Measurements from ENCODE around the gene GZF1. TPM values are rescaled to one million over a fixed set of nuclear protein-coding genes. Genes with fewer than 3 reads are reported as not detected.

GZF1 gene
- total and polyA plus RNA-seq, 4 donors = 5.3 to 17.8 (median 14.6) TPM

GRCh38 chr20:23401051-23401450, 39.1 kb downstream of the GZF1 start:
- peaks cover 0 to 10% (median 7%) of the 10 kb centered on the region in 5 donors for H3K4me1 ChIP-seq (ENCODE audit: control insufficient read depth in 5 of 5, insufficient read depth in 5 of 5, low read length in 5 of 5)
- DNase-seq (no peak), ATAC-seq (ENCODE audit: insufficient read depth, low FRiP score) (no peak)
- 91 to 95% methylated on average over 5 of the region's 5 CpGs for WGBS, 2 donors
- H3K9ac ChIP-seq (ENCODE audit: insufficient read depth in 1 of 2, low read length in 2 of 2) = no peak overlapping the region
- H3K4me3 ChIP-seq = no peak overlapping the region
- H3K9me3 ChIP-seq (ENCODE audit: control insufficient read depth in 4 of 4, insufficient read depth in 3 of 4, low read length in 3 of 4) = no peaks in the 10 kb centered on the region
- TF ChIP-seq CTCF (IDR thresholded peaks at IDR 0.05; ENCODE audit: control extremely low read depth, extremely low read depth) = no peak
- peak overlapping the region in 1 of 2 donors; percentile 49 for H3K27ac ChIP-seq (ENCODE audit: low read depth in 1 of 2, low read length in 1 of 2)
- no peaks in the 10 kb centered on the region for H3K27me3 ChIP-seq (ENCODE audit: control insufficient read depth in 3 of 3, insufficient read depth in 3 of 3, low read length in 2 of 3)
- peaks cover 0 to 7% (median 4%) of the 10 kb centered on the region in 4 donors for H3K36me3 ChIP-seq (ENCODE audit: control insufficient read depth in 4 of 4, insufficient read depth in 4 of 4, low read length in 4 of 4)

GRCh38 chr20:23403751-23404150, 41.8 kb downstream of the GZF1 start:
- Histone ChIP-seq H3K27me3 (ENCODE audit: control insufficient read depth in 3 of 3, insufficient read depth in 3 of 3, low read length in 2 of 3) (no peaks in the 10 kb centered on the region), H3K4me3 (no peak overlapping the region), H3K9me3 (ENCODE audit: control insufficient read depth in 4 of 4, insufficient read depth in 3 of 4, low read length in 3 of 4) (no peaks in the 10 kb centered on the region), H3K9ac (ENCODE audit: insufficient read depth in 1 of 2, low read length in 2 of 2) (no peak overlapping the region), H3K4me1 (ENCODE audit: control insufficient read depth in 5 of 5, insufficient read depth in 5 of 5, low read length in 5 of 5) (peaks cover 0 to 15% (median 8%) of the 10 kb centered on the region in 5 donors), H3K36me3 (ENCODE audit: control insufficient read depth in 4 of 4, insufficient read depth in 4 of 4, low read length in 4 of 4) (peaks cover 0 to 7% (median 3%) of the 10 kb centered on the region in 4 donors), H3K27ac (ENCODE audit: low read depth in 1 of 2, low read length in 1 of 2) (no peak overlapping the region)
- DNase-seq = peak in 2 of 3 donors; percentile 8 to 22
- no peak for TF ChIP-seq CTCF (IDR thresholded peaks at IDR 0.05; ENCODE audit: control extremely low read depth, extremely low read depth)
- 48 to 69% methylated on average over 5 of the region's 5 CpGs for WGBS, 2 donors
- no peak for ATAC-seq (ENCODE audit: insufficient read depth, low FRiP score)

- Histone ChIP-seq H3K9ac (ENCODE audit: insufficient read depth in 1 of 2, low read length in 2 of 2) (no peak overlapping the region), H3K4me1 (ENCODE audit: control insufficient read depth in 5 of 5, insufficient read depth in 5 of 5, low read length in 5 of 5) (peaks cover 0 to 15% (median 10%) of the 10 kb centered on the region in 5 donors), H3K27ac (ENCODE audit: low read depth in 1 of 2, low read length in 1 of 2) (no peak overlapping the region), H3K27me3 (ENCODE audit: control insufficient read depth in 3 of 3, insufficient read depth in 3 of 3, low read length in 2 of 3) (no peaks in the 10 kb centered on the region), H3K36me3 (ENCODE audit: control insufficient read depth in 4 of 4, insufficient read depth in 4 of 4, low read length in 4 of 4) (peaks cover 0 to 7% (median 3%) of the 10 kb centered on the region in 4 donors), H3K9me3 (ENCODE audit: control insufficient read depth in 4 of 4, insufficient read depth in 3 of 4, low read length in 3 of 4) (no peaks in the 10 kb centered on the region), H3K4me3 (no peak overlapping the region)
- ATAC-seq (ENCODE audit: insufficient read depth, low FRiP score) (no peak), DNase-seq (no peak)
- TF ChIP-seq CTCF (IDR thresholded peaks at IDR 0.05; ENCODE audit: control extremely low read depth, extremely low read depth) = no peak
- WGBS, 2 donors = 58 to 81% methylated on average over 3 of the region's 3 CpGs
Measured at GRCh38 chr20:23404196-23404595, 42.2 kb downstream of the GZF1 start.

- peaks cover 0 to 5% (median 2%) of the 10 kb centered on the region in 4 donors for H3K36me3 ChIP-seq (ENCODE audit: control insufficient read depth in 4 of 4, insufficient read depth in 4 of 4, low read length in 4 of 4)
- H3K9me3 ChIP-seq (ENCODE audit: control insufficient read depth in 4 of 4, insufficient read depth in 3 of 4, low read length in 3 of 4) = no peaks in the 10 kb centered on the region
- no peak overlapping the region for H3K9ac ChIP-seq (ENCODE audit: insufficient read depth in 1 of 2, low read length in 2 of 2)
- H3K27me3 ChIP-seq (ENCODE audit: control insufficient read depth in 3 of 3, insufficient read depth in 3 of 3, low read length in 2 of 3) = no peaks in the 10 kb centered on the region
- DNase-seq (no peak), ATAC-seq (ENCODE audit: insufficient read depth, low FRiP score) (no peak)
- no peak for TF ChIP-seq CTCF (IDR thresholded peaks at IDR 0.05; ENCODE audit: control extremely low read depth, extremely low read depth)
- 86 to 97% methylated on average over 1 of the region's 1 CpG for WGBS, 2 donors
- H3K4me3 ChIP-seq = no peak overlapping the region
- no peak overlapping the region for H3K27ac ChIP-seq (ENCODE audit: low read depth in 1 of 2, low read length in 1 of 2)
- peaks cover 0 to 27% (median 6%) of the 10 kb centered on the region in 5 donors for H3K4me1 ChIP-seq (ENCODE audit: control insufficient read depth in 5 of 5, insufficient read depth in 5 of 5, low read length in 5 of 5)
Measured at GRCh38 chr20:23406880-23407279, 44.9 kb downstream of the GZF1 start.

Measured in lung (tissue), 12 donors.